ENCODE results near the gene TES.

The TES gene

DNA sequence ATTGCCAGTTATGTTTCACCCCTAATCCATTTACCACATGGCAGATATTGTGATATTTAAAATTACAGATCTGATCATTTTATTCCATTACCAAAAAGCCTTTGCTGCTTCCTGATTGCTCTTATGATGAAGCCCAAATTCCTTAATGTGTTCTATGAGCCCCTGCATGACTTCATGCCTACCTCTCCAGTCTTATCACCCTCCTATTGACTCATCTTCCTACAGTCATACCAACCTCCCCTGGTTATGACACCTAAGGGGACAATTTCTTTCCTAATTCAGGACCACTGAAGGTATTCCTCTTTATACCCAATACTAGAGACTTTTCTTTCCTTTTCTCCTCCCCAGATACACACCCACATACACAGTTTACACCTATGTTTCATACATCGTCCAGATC is 36.0 kb downstream of the TES start:
- DNase-seq (ENCODE audit: low spot score): no peak

DNA sequence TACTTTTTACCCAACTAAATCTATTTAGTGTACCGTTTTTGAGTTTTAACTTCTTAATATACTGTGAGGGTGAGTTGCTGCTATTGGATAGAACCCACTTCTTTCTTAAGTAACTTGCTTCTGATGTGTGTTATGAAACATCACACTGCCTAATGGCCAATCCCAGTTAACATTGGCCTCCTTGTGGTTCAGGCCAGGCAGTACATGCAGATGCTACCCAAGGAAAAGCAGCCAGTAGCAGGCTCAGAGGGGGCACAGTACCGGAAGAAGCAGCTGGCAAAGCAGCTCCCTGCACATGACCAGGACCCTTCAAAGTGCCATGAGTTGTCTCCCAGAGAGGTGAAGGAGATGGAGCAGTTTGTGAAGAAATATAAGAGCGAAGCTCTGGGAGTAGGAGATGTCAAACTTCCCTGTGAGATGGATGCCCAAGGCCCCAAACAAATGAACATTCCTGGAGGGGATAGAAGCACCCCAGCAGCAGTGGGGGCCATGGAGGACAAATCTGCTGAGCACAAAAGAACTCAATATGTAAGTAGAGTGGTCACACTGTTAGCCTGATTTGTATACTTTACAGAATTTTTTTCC is 39.7 kb downstream of the TES start:
- DNase-seq (ENCODE audit: low spot score): no peak

DNA sequence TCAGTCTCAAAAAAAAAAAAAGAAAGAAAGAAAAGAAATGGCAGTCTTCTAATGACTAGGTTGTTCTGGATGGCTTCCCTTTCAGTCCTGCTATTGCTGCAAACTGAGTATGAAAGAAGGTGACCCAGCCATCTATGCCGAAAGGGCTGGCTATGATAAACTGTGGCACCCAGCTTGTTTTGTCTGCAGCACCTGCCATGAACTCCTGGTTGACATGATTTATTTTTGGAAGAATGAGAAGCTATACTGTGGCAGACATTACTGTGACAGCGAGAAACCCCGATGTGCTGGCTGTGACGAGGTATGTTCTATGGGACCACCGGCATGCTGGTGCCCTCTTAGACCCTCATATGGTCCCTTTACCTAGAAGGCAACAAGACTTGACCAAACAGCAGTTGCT is 41.3 kb downstream of the TES start:
- DNase-seq (ENCODE audit: low spot score): no peak

DNA sequence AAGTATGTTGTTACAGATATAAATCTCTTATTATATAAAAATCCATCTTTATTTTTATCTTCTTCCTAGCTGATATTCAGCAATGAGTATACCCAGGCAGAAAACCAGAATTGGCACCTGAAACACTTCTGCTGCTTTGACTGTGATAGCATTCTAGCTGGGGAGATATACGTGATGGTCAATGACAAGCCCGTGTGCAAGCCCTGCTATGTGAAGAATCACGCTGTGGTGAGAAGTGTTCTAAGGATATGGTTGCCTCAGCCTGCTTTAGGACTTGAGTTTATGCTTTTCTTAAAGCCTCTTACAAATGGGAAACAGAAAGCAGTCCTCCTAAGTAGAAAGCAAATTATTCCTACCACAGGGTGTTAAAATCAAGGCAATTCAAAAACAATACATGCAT is 41.9 kb downstream of the TES start:
- DNase-seq (ENCODE audit: low spot score): no peak

DNA sequence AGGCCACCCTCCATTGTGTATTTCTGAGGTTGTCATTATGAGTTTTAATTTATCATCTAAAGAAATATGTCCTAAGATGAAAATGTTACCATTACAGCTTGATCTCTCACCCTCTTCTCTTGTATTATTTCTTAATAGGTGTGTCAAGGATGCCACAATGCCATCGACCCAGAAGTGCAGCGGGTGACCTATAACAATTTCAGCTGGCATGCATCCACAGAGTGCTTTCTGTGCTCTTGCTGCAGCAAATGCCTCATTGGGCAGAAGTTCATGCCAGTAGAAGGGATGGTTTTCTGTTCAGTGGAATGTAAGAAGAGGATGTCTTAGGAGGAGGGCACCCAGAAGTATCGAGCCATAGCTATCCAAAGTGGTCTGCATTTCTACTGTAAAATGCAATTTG is 46.8 kb downstream of the TES start:
- DNase-seq (ENCODE audit: low spot score): no peak

DNA sequence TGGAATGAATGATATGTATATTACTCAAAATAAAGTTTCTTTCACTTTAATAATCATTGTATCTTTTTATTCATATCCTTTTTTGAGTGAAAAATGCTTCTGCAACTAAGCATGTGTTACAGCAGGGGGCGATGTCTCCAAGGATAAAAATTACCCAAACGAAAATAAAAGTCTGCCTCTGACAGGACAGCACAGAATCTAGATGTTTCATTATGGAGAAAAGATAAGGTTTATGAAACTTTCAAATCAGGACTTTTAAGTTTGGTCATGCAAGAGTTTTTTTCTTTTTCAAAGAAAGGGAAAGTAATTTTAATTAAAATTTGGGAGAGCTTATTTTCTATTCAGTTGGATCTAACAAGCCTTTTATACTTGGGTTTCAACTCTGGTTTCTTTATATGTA is 48.4 kb downstream of the TES start:
- peak; percentile 26 for DNase-seq (ENCODE audit: low spot score)

DNA sequence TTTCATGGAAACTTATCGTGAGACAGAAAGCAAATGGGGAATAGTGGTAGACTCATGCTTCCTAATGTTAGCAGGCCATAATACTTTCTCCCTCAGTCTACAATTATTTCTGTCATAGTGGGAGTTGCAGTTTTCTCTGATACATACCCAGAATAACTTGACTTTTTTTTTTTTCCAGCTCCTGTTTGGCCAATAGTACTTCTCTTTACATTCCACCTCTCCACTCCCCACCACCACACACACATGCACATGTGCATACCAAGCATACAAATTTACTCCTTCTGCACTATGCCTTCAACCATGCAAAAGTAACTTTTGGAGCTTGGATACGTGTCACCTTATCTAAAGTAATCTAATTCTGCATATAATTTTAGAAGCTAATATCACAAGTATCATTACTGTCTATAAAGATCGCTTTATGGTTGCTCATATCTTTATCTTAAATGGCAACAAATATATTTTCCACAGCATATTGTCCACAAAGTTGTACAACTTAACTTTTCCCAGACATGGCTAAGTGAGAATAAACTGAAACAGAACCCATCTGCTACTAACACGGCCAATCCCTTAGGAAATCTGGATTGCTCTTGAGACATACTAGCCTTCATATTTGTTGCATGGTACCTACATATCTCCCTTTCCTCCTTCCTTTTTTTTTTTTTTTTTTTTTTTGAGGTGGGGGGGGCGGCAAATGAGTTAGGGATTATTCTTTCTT is 49.0 kb downstream of the TES start:
- DNase-seq (ENCODE audit: low spot score): no peak

DNA sequence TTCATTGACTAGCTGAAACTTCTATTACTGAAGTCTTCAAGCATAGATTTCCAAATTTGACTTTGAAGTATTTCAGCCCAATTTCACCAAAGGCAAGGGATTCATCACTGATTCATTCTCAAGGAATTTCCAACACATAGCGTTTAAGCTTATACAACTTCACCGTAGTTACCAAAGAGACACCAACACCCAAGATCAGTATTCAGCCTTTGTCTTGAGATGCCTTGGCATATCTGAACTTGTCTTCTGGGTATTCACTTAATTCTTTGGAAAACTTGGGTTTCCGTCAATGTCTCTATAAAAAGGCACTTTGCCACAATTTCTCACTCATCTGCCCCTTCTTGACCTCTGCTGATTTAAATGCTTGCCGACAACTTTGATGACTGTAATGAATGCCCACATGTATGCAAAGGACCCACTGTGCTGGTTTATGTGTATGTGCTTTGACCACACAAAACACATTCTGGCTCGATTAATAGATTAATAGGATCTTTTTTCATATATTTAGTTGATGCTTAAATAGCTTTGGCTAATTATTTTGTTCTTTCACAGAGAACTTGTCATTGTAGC is 49.6 kb downstream of the TES start:
- DNase-seq (ENCODE audit: low spot score): no peak

DNA sequence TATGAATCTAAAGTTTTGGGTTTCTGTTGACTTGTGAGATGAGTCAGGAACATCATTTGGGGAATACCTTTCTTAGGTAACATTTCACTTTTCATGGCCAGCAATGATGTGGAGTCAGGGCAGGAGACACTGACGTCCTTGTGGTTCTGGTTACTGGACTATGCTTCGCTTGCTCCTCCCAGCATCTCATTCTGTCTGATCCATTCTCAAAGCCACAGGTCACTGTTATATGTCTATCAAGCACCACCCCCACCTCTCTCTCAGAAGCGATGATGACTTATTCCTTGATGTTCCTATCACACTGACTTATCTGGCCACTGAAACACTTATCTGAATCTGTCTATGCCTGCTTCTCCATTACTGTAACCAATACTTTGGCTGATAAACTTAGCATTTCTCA is 51.6 kb downstream of the TES start:
- no peak for DNase-seq (ENCODE audit: low spot score)

DNA sequence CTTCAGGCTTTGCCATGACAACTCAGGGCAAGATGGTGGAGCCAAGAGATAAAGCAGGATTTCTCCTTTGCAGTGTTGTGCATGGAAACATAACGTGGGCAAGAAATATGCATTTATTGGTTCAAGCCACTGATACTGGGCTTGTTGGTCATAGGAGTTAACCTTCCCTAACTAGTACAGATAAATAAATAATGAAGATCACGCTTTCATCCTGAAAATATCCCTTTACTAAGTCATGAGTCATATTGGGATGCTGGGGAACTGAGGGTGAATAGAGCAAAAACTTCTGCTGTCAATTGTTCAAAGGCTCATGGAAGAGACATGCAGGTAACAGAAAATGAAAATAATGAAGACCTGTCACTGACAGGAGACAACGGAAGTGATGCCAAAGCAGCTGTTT is 55.5 kb downstream of the TES start:
- no peak for DNase-seq (ENCODE audit: low spot score)

DNA sequence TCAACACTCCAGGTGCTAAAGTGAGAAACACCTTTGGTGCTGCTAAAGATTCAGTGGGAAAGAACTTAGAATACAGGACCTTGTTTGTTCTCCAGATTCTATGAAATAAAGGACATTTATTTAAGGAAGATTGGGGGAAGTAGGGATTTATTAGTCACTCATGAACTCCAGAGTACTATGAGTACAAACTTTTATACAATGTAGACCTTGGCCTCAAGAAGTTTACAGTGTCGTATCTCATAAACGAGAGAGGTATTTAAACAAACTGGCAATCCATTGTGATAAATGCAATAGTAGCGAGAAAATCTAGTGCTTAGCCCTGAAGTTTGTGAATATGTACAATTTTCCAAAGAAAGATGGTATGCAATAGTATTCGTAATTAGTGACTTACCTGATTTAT is 59.1 kb downstream of the TES start:
- no peak for DNase-seq (ENCODE audit: low spot score)

DNA sequence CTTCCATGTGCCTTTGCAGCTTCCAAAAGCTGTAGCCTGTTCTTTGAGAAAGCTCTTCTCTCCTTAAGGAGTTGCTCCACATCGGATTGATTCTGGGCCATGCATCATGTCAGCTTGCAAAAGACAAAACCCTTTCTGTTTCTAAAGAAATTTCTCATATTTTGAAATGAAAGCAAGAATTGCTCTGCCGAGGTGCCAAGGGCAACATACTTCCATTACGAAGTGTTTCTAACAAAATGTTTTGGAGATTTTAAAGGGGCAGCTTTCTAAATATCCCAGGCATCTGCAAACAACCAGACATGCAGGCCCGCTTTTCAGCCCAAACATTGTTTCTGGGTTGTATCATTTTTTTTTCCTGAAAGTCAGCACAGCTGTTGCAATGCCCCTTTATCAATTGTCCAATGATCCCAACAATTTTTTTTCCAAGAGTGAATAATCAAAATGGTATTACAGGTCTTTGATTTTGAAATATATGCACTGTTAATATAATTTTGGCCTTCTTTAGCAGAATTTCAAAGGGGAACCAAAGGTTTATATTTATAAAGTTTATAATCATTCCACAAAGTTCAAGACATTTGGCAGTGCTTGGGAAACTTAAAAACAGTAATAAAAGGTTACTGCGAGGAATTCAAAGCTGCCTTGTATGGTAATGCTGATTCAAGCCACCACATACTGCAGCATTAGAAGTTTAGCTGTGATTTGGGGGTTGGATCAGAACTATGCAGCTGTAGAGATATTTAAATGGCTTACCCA is 61.0 kb downstream of the TES start:
- no peak for DNase-seq (ENCODE audit: low spot score)

DNA sequence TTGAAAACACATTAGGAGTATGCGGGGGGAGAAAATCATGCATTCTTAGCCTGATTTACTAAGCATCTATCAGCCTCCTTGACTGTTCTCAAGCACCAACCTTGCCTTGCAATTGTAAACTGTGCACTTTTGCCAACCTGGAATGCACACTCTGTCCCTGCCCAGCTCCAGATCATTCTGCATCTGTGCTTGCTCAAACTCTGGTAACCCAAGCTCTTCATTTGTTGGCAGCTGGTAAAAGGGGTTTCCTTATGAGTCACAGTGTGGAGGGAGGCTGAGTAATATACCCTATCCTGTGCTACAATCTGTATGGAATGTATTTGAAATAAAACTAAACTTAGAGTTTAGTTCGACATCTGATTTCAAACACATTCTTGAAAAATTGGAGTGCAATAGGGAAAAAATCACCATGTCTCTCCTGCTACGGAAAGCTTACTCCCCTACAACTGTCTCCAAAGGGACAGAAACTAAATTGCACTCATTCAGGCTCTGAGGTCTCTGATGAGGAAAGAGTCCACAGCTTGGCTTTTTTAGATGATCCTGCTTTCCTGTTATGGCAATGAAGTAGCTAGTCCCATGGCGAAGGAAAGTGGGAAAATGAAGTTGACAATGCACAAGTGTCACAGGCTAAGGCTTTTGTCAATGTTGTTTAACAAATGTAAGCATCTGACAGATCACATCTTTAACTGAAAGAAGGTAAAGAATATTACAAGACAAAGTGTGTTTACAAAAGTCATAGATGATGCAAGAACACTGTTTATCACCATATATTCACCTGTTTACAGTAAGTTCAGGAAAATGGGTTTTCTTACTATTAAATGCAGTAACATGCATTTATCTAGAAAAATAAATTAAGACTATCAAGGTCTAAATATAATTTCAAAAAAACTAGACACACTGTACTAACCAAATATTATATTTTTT is 61.9 kb downstream of the TES start:
- no peak for DNase-seq (ENCODE audit: low spot score)

DNA sequence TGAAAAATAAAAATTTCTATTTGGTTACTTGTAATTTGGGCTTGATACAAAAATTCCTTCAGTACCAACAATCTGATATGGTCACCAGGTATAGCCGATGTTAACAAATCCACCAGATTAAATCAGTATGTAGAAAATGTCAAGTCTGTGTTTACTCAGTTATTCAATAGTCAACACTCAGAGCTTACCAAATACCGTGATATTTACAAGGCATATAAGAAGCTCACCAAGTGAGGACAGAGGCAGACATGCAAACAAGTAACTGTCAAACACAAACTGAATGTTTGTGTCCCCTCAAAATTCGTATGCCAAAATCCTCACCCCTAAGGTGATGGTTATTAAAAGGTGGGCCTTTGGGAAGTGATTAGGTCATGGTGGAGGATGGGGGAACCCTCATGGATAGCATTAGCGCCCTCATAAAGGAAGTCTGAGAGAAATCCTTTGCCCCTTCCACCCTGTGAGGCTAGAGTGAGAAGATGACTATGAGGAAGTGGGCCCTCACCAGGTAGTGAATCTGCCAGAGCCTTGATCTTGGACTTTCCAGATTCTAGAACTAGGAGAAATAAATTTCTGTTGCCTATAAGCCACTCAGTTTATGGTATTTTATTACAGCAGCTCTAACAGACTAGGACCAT is 63.1 kb downstream of the TES start:
- no peak for DNase-seq (ENCODE audit: low spot score)

DNA sequence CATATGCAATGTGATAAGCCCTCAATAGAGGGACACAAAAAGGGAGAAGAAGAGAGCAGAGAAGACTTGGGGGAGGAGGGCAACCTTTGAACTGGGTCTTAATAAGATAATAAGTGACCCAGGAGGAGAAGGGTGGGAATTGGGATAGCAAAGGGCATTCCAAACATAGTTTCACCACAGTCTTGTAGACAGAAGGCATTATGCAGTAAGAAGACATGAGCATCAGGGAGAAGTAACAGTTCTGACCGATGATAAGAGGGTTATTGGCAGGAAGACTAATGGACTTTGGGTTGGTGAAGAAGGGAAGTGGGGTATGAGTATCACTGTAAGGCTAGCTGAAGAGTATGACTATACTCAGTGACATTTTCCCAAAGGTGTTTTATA is 63.6 kb downstream of the TES start:
- no peak for DNase-seq (ENCODE audit: low spot score)

DNA sequence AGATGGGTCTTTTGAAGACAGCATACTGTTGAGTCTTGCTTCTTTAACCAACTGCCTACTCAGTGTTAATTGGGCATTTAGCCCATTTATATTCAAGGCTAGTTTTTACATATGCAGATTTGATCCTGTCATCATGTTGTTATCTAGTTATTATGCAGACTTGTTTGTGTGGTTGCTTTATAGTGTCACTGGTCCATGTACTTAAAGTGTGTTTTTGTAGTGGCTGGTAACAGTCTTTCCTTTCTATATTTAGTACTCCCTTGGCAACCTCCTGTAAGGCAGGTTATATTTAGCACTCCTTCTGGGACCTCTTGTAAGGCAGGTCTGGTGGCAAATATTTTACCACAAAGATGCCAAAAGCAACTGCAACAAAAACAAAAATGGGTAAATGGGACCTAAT is 66.7 kb downstream of the TES start:
- DNase-seq (ENCODE audit: low spot score): no peak

DNA sequence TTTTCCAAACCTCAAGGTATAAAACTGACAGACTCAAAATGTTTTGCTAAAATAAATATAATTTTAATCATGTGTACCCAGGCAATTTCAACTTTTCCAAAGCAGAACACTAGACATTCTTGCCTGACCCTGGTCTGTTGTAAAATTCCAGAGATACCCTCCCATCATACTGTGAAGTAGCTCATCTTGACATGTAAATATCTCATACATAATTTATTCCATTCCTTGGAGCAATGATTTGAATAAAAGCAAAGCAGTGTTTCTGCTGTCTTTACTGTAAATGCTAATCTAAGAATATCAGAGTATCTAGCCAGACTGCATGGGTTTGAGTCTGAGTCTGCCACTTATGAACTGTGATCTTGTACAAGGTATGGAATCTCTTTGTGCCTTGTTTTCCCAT is 68.9 kb downstream of the TES start:
- no peak for DNase-seq (ENCODE audit: low spot score)

DNA sequence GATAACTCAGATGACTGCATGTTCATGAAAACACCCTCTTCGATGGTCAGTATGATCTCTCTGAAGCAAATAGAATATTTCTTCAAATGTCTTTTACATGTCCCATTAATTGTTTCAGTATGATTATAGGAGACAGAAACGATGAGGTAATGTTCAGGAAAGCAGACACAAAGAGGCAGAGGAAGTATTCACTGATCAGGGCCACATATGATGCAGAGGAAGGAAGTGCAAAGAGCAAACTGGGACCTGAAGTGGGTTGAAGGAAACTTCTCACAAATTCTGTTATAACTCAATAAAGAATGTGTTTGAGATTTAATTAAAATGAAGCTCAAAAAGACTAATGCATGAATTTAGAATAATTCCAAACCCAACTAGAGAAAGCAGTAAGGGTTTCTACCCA is 70.5 kb downstream of the TES start:
- no peak for DNase-seq (ENCODE audit: low spot score)

DNA sequence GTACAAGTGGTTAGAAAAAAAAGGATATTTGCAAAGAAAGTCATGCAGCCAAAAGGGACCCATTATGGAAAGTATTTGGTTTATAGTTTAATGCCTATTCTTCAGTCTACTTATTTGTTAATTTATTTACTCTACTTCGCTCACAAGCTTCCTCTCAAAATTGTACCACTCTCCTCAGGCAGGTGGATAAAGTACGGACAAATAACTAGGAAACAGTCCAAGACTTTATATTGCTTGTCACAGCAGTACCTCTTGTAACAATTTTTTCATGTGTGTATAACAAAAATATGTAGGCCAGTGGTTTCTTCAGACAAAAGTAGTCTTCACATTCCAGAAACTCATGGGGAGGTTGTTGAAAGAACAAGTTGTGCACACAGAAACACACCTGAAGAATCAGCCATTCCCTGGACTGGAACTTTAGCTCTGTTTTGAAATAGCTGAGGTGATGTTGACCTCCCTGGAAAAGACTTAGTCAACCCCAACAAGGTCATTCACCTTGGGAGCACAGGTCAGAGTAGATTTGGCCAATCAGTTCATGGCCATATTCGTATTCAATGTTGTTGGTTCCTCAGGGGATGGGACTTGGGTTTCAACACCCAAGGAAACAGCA is 73.4 kb downstream of the TES start:
- DNase-seq (ENCODE audit: low spot score): no peak

DNA sequence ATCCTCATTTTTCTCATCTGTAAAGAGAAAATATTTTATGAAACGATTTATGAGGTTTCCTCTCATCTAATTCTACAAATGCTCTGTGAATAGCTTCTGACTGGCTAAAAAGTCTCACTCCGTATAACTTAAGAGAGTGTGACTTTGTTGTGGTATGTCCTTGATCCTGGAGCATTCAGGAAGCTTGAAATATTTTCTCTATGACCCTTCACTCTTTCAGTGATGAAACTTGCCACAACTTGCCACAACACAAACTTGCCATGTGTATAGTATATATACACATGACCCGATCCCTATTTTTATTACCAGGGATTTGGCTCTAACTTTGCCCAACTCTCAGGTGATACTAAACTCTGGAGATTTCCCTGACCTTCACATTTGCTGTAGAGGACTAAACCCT is 74.1 kb downstream of the TES start:
- no peak for DNase-seq (ENCODE audit: low spot score)

DNA sequence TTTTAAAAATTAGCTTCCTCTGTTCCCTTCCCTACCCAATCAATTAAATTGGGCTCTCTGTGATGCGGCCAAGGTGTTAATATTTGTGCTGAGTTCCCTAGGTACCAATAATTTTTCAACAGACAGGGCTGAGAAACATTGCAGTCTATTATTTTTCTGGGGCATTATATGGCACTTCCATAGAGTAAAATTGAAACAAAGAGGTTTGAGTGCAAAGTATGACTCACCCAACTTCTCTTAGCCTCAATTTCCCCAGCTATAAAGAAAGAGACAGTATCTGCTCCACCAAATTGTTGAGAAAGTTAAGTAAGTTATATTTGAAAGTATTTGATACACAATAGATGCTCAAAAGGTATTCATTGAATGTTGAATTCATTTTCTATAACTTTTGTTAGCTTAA is 74.9 kb downstream of the TES start:
- DNase-seq (ENCODE audit: low spot score): no peak

Measured in germinal center (tissue), 1 donor.